Ovary (tissue), 3 donors: ENCODE results near the gene CORO6.

Experiments used
- CTCF ChIP-seq, 3 donors: fragments of 450-650 bp in 2 of 3; fragments of 200-600 bp in 1 of 3; IDR thresholded peaks; one replicate each; pipeline versions ENCODE4 v1.5.1 to v1.8.0; 2016 to 2022; ENCODE audit warnings: antibody characterized with exemption in 3 of 3, mild to moderate bottlenecking in 1 of 3
- EP300 ChIP-seq: sonication (generic); formaldehyde crosslinking; IDR thresholded peaks from one replicate; pipeline ENCODE4 v1.6.1; 2017; ENCODE audit warnings: antibody characterized with exemption
- donor health status: DM: no; HTN: no; CAD: no.

- TF ChIP-seq CTCF (IDR thresholded peaks at IDR 0.05) (no peak), EP300 (no peak)
Observed at GRCh38 chr17:29577001-29577370, 45.7 kb downstream of the CORO6 start.
